Calu3 (cell line): Measurements from ENCODE around the gene UTY. TPM values are rescaled to one million over a fixed set of nuclear protein-coding genes. Genes with fewer than 3 reads are reported as not detected.

Source experiments
- BruUV-seq: library from RNA; stranded (reverse); fragments of 400-500 nt; replicated peaks from 2 replicates; lab custom pipeline; 2021; lab: Mats Ljungman, UMichigan
- CTCF ChIA-PET: fragments of 300-600 bp; sonication (Branson Sonifier 250); formaldehyde crosslinking; loops from one replicate; lab custom pipeline; 2022; ENCODE audit warnings: antibody characterized with exemption; lab: Charles Lee
- DNase-seq: peaks from one replicate; pipeline ENCODE4 v3.0.0; 2022
- H3K27ac Mint-ChIP-seq: one replicate; pipeline ENCODE4 v1.8.0; 2022; ENCODE audit warnings: mixed read lengths; ENCODE audit not compliant: unreplicated experiment
- H3K27me3 Mint-ChIP-seq: one replicate; pipeline ENCODE4 v1.8.0; 2022; ENCODE audit warnings: mixed read lengths; ENCODE audit not compliant: unreplicated experiment
- H3K36me3 Mint-ChIP-seq: one replicate; pipeline ENCODE4 v1.8.0; 2022; ENCODE audit warnings: mild to moderate bottlenecking, moderate library complexity, mixed read lengths; ENCODE audit not compliant: insufficient read depth, unreplicated experiment
- H3K4me1 Mint-ChIP-seq: one replicate; pipeline ENCODE4 v1.8.0; 2022; ENCODE audit warnings: mild to moderate bottlenecking, low read depth, mixed read lengths; ENCODE audit not compliant: unreplicated experiment
- H3K4me3 Mint-ChIP-seq: one replicate; pipeline ENCODE4 v1.8.0; 2022; ENCODE audit warnings: mild to moderate bottlenecking, low read depth, moderate library complexity, mixed read lengths; ENCODE audit not compliant: unreplicated experiment
- H3K9me3 Mint-ChIP-seq: one replicate; pipeline ENCODE4 v1.8.0; 2022; ENCODE audit warnings: low read depth, mixed read lengths; ENCODE audit not compliant: unreplicated experiment
- intact Hi-C: fragments of 100-400 bp; cut with micrococcal nuclease; formaldehyde crosslinking; loops from one replicate; pipeline ENCODE4 v1.10.0; 2022; ENCODE audit not compliant: unreplicated experiment
- total RNA-seq: library from RNA; stranded (reverse); gene quantifications from 2 replicates; pipeline ENCODE4 v1.2.3, GENCODE V29; 2022
- TF ChIP-seq, protein P1 (sequence below): fragments of 200-600 bp; IDR thresholded peaks from one replicate; pipeline ENCODE4 v1.8.0; 2022; ENCODE audit warnings: antibody characterized with exemption; ENCODE audit not compliant: unreplicated experiment

UTY gene
- total RNA-seq, 1 experiment from 2014 or later: not detected

DNA sequence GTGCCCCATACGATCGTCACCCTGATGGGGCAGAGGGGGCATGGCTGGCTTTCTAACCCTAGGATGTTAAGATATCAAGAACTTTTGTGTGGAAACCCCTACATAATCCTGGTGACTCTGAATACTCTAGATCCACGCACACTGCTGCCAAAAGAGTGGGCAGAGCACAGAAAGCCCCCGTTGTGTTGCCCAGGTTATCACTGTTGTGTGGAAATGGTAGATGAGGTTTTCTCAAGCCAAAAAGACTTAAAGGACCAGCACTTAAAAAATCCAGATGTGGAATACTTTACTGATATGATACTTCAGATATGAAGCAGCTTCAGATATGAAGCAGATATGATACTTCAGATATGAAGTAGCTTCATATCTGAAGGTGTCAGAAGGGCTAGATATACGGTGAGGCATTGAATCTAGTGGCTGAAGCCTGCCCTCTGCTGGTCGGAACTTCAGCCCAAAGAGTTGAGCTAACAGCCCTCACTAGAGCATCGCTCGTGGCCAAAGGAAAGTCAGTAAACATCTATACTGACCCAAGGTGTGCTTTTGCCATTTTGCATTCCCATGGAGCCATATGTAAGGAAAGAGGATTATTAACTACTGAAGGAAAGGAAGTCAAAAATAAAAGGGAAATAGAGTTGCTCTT, 136.4 kb downstream of the UTY start:
- intact Hi-C loops: no loop called here
- TF ChIP-seq, protein P1, sequence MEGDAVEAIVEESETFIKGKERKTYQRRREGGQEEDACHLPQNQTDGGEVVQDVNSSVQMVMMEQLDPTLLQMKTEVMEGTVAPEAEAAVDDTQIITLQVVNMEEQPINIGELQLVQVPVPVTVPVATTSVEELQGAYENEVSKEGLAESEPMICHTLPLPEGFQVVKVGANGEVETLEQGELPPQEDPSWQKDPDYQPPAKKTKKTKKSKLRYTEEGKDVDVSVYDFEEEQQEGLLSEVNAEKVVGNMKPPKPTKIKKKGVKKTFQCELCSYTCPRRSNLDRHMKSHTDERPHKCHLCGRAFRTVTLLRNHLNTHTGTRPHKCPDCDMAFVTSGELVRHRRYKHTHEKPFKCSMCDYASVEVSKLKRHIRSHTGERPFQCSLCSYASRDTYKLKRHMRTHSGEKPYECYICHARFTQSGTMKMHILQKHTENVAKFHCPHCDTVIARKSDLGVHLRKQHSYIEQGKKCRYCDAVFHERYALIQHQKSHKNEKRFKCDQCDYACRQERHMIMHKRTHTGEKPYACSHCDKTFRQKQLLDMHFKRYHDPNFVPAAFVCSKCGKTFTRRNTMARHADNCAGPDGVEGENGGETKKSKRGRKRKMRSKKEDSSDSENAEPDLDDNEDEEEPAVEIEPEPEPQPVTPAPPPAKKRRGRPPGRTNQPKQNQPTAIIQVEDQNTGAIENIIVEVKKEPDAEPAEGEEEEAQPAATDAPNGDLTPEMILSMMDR: no peak
- no peaks in the 10 kb centered on the region for H3K9me3 Mint-ChIP-seq
- no peaks in the 10 kb centered on the region for H3K27me3 Mint-ChIP-seq
- no peak overlapping the region for H3K4me3 Mint-ChIP-seq
- BruUV-seq: no TSS peak
- H3K27ac Mint-ChIP-seq: no peak overlapping the region
- CTCF ChIA-PET: no interaction called here
- DNase-seq: no peak
- H3K36me3 Mint-ChIP-seq: no peaks in the 10 kb centered on the region
- H3K4me1 Mint-ChIP-seq: no peaks in the 10 kb centered on the region

DNA sequence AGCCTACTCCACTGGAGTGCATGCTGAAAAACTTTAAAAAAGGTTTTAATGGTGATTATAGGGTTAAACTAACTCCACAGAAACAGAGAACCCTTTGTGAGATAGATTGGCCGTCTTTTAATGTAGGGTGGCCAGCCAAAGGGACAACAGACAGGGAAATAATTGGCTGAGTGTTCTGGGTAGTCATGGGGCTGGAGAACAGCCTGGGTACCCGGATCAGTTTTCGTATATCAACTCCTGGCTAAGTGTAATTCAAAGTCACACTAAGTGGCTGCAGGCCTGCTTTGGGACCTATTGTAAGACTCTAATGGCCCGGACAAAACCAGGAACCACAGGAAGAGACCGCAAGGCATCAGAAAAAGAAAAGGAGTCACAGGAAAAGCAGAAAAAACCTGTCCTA, 139.9 kb downstream of the UTY start:
- Mint-ChIP-seq H3K9me3 (no peaks in the 10 kb centered on the region), H3K27me3 (no peaks in the 10 kb centered on the region), H3K36me3 (no peaks in the 10 kb centered on the region), H3K4me3 (no peak overlapping the region), H3K4me1 (no peaks in the 10 kb centered on the region), H3K27ac (no peak overlapping the region)
- no TSS peak for BruUV-seq
- CTCF ChIA-PET: no interaction called here
- no peak for DNase-seq
- intact Hi-C loops: no loop called here
- TF ChIP-seq, protein P1: no peak

DNA sequence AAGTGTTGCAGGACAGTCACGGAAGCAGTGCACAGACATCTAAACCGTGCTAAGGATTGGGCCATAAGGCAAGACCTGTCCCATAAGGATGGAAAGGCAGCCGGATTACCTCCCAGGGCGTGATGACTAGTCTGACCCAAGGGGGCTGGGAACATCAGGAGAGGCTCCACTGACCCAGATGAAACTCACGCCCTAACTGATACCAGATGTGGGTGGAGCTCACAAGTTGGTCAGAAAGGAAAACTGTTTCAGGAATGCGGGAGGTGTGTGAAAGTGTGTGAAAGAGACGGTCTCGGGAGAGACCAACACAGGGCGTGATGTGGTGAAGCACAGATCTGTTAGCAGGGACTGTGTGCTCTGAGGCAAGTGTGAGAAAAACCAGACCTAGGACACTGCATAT, 140.5 kb downstream of the UTY start:
- H3K4me3 Mint-ChIP-seq: no peak overlapping the region
- H3K9me3 Mint-ChIP-seq: no peaks in the 10 kb centered on the region
- BruUV-seq: no TSS peak
- intact Hi-C loops: no loop called here
- TF ChIP-seq, protein P1: no peak
- H3K36me3 Mint-ChIP-seq: no peaks in the 10 kb centered on the region
- H3K27ac Mint-ChIP-seq: no peak overlapping the region
- H3K27me3 Mint-ChIP-seq: no peaks in the 10 kb centered on the region
- CTCF ChIA-PET: no interaction called here
- H3K4me1 Mint-ChIP-seq: no peaks in the 10 kb centered on the region
- no peak for DNase-seq

DNA sequence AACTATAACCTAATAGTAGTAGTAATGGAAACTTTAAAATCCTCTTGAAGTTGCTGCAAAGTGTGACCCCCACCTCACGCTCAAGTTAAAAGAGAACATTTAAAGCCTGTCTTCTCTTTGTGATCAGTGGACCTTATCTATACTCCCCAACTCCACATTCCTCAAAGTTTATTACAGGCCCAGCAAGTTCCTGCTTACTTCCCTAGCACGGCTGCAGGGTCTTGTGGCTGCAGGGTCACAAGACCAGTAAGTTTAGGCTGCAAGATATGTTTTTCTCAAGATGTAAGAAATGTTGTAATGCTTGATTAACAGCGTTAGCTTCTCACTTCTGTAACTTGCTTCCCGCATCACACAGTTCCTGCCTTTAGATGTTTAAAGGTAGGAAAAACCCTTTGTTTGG, 141.1 kb downstream of the UTY start:
- intact Hi-C loops: no loop called here
- H3K4me3 Mint-ChIP-seq: no peak overlapping the region
- H3K9me3 Mint-ChIP-seq: no peaks in the 10 kb centered on the region
- no peak overlapping the region for H3K27ac Mint-ChIP-seq
- no peak for DNase-seq
- no TSS peak for BruUV-seq
- H3K36me3 Mint-ChIP-seq: no peaks in the 10 kb centered on the region
- H3K4me1 Mint-ChIP-seq: no peaks in the 10 kb centered on the region
- CTCF ChIA-PET: no interaction called here
- TF ChIP-seq, protein P1: no peak
- no peaks in the 10 kb centered on the region for H3K27me3 Mint-ChIP-seq
